Osteoblast (primary cell): ENCODE results near the gene TBC1D9B. TPM values are rescaled to one million over a fixed set of nuclear protein-coding genes. Genes with fewer than 3 reads are reported as not detected.

Experiments used
- DNase-seq: peaks from one replicate; pipeline ENCODE4 v3.0.0; 2011; ENCODE audit warnings: low spot score, mixed read lengths; ENCODE audit not compliant: insufficient read length; ENCODE audit errors: missing footprints
- H2AFZ ChIP-seq: 2 replicates; pipeline ENCODE4 v1.6.0; 2011; ENCODE audit warnings: mild to moderate bottlenecking, low read length
- H3K27ac ChIP-seq: 2 replicates; pipeline ENCODE4 v1.5.1; 2011; ENCODE audit warnings: mild to moderate bottlenecking, low read depth, low read length, moderate library complexity
- H3K27me3 ChIP-seq: 2 replicates; pipeline ENCODE4 v1.6.0; 2012; ENCODE audit warnings: mild to moderate bottlenecking, control low read depth, inconsistent platforms, low read length, moderate library complexity; ENCODE audit not compliant: insufficient read depth
- H3K36me3 ChIP-seq: 2 replicates; pipeline ENCODE4 v1.5.1; 2011; ENCODE audit warnings: mild to moderate bottlenecking, low read length, control low read depth, moderate library complexity; ENCODE audit not compliant: insufficient read depth
- H3K4me1 ChIP-seq: 2 replicates; pipeline ENCODE4 v1.5.1; 2011; ENCODE audit warnings: mild to moderate bottlenecking, low read length, control low read depth, moderate library complexity; ENCODE audit not compliant: insufficient read depth
- H3K4me2 ChIP-seq: 2 replicates; pipeline ENCODE4 v1.6.0; 2011; ENCODE audit warnings: mild to moderate bottlenecking, low read length; ENCODE audit not compliant: insufficient read depth
- H3K4me3 ChIP-seq: fragments of 200-600 bp; sonication (generic); 3 replicates; pipeline ENCODE4 v1.5.1; 2012; ENCODE audit warnings: mild to moderate bottlenecking, low read length, inconsistent platforms; ENCODE audit not compliant: insufficient read depth
- H3K79me2 ChIP-seq: 2 replicates; pipeline ENCODE4 v1.6.0; 2012; ENCODE audit warnings: mild to moderate bottlenecking, low read length, control low read depth, inconsistent platforms; ENCODE audit not compliant: insufficient read depth
- H3K9me3 ChIP-seq: 2 replicates; pipeline ENCODE4 v1.5.1; 2011; ENCODE audit warnings: low read depth, low read length, control low read depth
- H4K20me1 ChIP-seq: 2 replicates; pipeline ENCODE4 v1.6.0; 2012; ENCODE audit warnings: mild to moderate bottlenecking, low read length, control low read depth; ENCODE audit not compliant: insufficient read depth
- CTCF ChIP-seq: IDR thresholded peaks from 2 replicates; pipeline ENCODE4 v1.5.1; 2011; ENCODE audit warnings: mild to moderate bottlenecking, low read depth, low read length, moderate library complexity; ENCODE audit errors: extremely low read depth
- total RNA-seq: library from RNA; depleted of rRNA; stranded (reverse); fragments of >200 nt; gene quantifications from 2 replicates; pipeline ENCODE4 v1.2.3, GENCODE V29; 2012

TBC1D9B gene
- total RNA-seq, 1 donor: 89.4 TPM

- Histone ChIP-seq H3K27me3 (no peaks in the 10 kb centered on the region), H3K4me3 (no peak overlapping the region), H3K4me1 (peaks cover 6% of the 10 kb centered on the region), H3K79me2 (peaks cover 57% of the 10 kb centered on the region), H3K4me2 (no peak overlapping the region), H3K27ac (no peak overlapping the region), H2AFZ (no peak overlapping the region), H3K9me3 (no peaks in the 10 kb centered on the region), H4K20me1 (peaks cover 27% of the 10 kb centered on the region), H3K36me3 (peaks cover 34% of the 10 kb centered on the region)
- DNase-seq: peak; percentile 27
- no peak for TF ChIP-seq CTCF
Measured at GRCh38 chr5:179905161-179905560, 2.5 kb downstream of the TBC1D9B start.

- H3K4me3 ChIP-seq: no peak overlapping the region
- H3K36me3 ChIP-seq: peaks cover 35% of the 10 kb centered on the region
- TF ChIP-seq CTCF: no peak
- no peak overlapping the region for H3K4me2 ChIP-seq
- DNase-seq: no peak
- no peak overlapping the region for H3K27ac ChIP-seq
- no peaks in the 10 kb centered on the region for H3K27me3 ChIP-seq
- H3K79me2 ChIP-seq: peaks cover 58% of the 10 kb centered on the region
- H3K9me3 ChIP-seq: no peaks in the 10 kb centered on the region
- peaks cover 6% of the 10 kb centered on the region for H3K4me1 ChIP-seq
- no peak overlapping the region for H2AFZ ChIP-seq
- H4K20me1 ChIP-seq: peaks cover 30% of the 10 kb centered on the region
Measured at GRCh38 chr5:179904463-179905160, 3.1 kb downstream of the TBC1D9B start.

- H3K36me3 ChIP-seq: peaks cover 49% of the 10 kb centered on the region
- H3K79me2 ChIP-seq: peaks cover 58% of the 10 kb centered on the region
- no peak overlapping the region for H3K4me2 ChIP-seq
- no peaks in the 10 kb centered on the region for H3K27me3 ChIP-seq
- H3K4me1 ChIP-seq: peaks cover 6% of the 10 kb centered on the region
- no peaks in the 10 kb centered on the region for H3K9me3 ChIP-seq
- TF ChIP-seq CTCF: no peak
- H2AFZ ChIP-seq: no peak overlapping the region
- DNase-seq: peak; percentile 3
- no peak overlapping the region for H3K27ac ChIP-seq
- no peak overlapping the region for H3K4me3 ChIP-seq
- H4K20me1 ChIP-seq: peaks cover 32% of the 10 kb centered on the region
Measured at GRCh38 chr5:179902763-179903158, 4.9 kb downstream of the TBC1D9B start.

DNA sequence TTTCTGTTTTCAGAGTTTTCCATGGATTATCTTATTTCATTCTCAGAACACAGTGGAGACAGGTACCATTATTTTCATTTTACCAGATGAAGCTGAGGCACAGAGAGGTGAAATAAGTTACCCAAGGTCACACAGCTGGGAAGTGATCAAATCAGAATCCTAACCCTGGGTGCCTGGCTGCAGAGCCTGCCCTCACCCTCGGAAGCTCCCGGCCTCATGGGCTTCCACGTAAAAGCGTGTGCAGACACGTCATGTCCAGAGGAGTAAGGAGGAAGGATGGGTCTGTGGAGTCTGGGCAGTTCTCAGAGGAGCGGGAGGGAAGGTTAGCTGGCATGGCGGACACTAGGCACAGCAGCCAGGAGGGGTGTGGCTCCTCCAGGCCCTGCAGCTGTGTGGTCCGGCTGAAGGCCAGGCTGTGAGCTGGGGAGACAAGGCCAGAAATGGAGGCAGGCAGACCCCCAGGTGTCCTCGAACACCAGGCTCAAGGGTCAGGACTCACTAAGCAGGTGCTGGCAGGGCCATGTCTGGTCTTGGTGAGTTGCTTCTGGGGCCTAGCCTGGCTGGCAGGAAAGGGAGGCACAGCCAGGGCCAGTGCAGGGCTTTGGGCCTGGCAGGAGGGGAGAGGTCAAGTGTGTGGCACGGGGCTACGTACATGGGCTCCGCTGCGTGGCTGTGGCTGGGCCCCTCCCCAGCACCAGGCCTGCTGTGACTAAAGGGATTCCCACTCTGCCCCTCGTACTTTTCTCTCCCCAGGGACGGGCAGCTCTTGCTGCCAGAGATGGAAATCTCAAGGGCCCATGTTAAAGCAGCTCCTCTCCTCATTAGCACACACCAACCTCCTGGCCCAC lies 5.6 kb downstream of the TBC1D9B start:
- TF ChIP-seq CTCF: no peak
- no peak overlapping the region for H3K27ac ChIP-seq
- H3K36me3 ChIP-seq: peaks cover 55% of the 10 kb centered on the region
- H3K4me3 ChIP-seq: no peak overlapping the region
- no peak overlapping the region for H2AFZ ChIP-seq
- no peak overlapping the region for H3K4me2 ChIP-seq
- peak; percentile 51 for DNase-seq
- peaks cover 32% of the 10 kb centered on the region for H4K20me1 ChIP-seq
- no peaks in the 10 kb centered on the region for H3K9me3 ChIP-seq
- no peaks in the 10 kb centered on the region for H3K27me3 ChIP-seq
- H3K79me2 ChIP-seq: peaks cover 57% of the 10 kb centered on the region
- H3K4me1 ChIP-seq: peaks cover 6% of the 10 kb centered on the region
